GM23338 (cell line): ENCODE results near the gene TAF3. TPM values are rescaled to one million over a fixed set of nuclear protein-coding genes. Genes with fewer than 3 reads are reported as not detected.

Experiments used
- polyA plus RNA-seq: library from polyadenylated mRNA; unstranded; fragments of >200 nt; fragmentation: Nextera tagmentation; extraction: Ambion mirVana; gene quantifications from 2 replicates; pipeline ENCODE4 v1.2.1, GENCODE V29; 2016
- total RNA-seq: library from RNA; depleted of rRNA; stranded (reverse); fragments of >200 nt; shearing (Covaris generic); gene quantifications from 2 replicates; pipeline ENCODE4 v1.2.3, GENCODE V29; 2014; rRNA removed

Gene TAF3
- total and polyA plus RNA-seq, 2 experiments from 2014 or later = 6.4 to 15.2 TPM

Other genes starting within 250 kb of the TAF3 start
- 2.2 and 6.6 TPM in 2 replicates for gene ITIH5, start 151.5 kb upstream of the TAF3 start, total RNA-seq
- gene ITIH5, start 151.5 kb upstream of the TAF3 start, polyA plus RNA-seq = 0.99 and 1.2 TPM in 2 replicates
- not detected in 2 replicates for gene ITIH2, start 115.2 kb upstream of the TAF3 start, total RNA-seq
- gene ITIH2, start 115.2 kb upstream of the TAF3 start, polyA plus RNA-seq = 0.10 TPM in 1 of 2 replicates, not detected in the other
- 8.5 and 11.0 TPM in 2 replicates for gene KIN, start 30.5 kb upstream of the TAF3 start, total RNA-seq
- 31.7 and 34.8 TPM in 2 replicates for gene KIN, start 30.5 kb upstream of the TAF3 start, polyA plus RNA-seq
- 332 and 339 TPM in 2 replicates for gene ATP5F1C, start 30.3 kb upstream of the TAF3 start, total RNA-seq
- 519 and 537 TPM in 2 replicates for gene ATP5F1C, start 30.3 kb upstream of the TAF3 start, polyA plus RNA-seq
- not detected in 2 replicates for gene GATA3, start 236.2 kb downstream of the TAF3 start, total RNA-seq
- 0.23 and 0.33 TPM in 2 replicates for gene GATA3, start 236.2 kb downstream of the TAF3 start, polyA plus RNA-seq